Measurements from ENCODE around the gene CFAP46.
"Not testable (repeated sequence)": the region's sequence is repeated elsewhere in the genome, so short reads cannot be mapped to it uniquely, and the experiment has no call there.

CFAP46 gene

GRCh38 chr10:132898391-132899053 lies 43.8 kb downstream of the CFAP46 start:
- no peak for DNase-seq

DNA sequence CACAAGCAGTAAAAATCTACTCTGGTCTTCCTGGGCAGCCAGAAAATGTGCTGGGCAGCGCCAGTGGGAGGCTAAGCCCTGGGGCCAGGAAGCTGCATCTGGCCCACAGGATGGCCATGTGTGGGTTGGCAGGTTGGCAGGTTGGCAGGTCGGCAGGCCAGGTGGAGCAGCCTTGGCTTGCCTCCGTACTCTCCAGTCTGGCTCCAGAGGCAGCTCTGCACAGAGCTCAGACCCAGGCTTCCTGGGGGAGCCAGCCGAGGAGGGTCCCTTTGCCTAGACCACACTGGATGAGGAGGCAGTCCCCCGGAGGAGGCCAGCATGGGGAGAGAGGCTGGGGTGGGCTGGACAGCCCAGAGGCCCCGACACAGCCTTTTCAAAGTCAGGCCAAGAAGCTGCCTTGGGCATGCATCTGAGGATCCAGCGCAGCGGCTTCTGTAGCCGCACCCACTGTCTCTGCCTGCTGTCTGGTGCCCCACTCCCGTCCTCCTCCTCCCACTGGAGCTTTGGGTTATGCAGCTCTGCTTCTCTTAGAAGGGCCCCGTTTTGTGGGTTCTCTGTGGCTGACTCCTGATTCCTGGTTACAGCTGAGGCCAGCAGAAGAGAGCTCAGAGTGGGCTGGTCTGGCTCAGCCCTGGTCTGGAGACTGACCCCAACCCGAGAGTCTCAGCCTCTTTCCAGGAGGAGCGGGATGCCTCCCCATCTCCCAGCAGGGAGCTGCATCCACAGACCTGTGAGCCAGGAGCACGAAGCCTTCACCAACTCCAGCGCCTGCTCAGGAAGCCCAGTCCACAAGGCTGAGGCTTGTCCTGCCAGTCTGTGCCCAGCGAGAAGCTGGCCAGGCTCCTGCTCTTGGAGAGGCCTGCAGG lies 44.6 kb downstream of the CFAP46 start:
- DNase-seq: no peak

DNA sequence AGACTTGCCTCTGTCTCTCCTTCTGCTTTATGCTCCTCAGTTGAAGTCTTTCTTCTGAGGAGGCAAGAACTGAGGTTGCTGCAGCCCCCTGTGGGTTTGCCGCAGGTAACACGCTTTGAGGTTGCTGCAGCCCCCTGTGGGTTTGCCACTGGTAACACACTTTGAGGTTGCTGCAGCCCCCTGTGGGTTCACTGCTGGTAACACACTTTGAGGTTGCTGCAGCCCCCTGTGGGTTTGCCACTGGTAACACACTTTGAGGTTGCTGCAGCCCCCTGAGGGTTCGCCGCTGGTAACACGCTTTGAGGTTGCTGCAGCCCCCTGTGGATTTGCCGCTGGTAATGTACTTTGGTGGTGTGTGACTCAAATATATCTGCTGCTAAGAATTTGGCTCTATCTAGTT lies 48.6 kb downstream of the CFAP46 start:
- DNase-seq: not testable (repeated sequence)

DNA sequence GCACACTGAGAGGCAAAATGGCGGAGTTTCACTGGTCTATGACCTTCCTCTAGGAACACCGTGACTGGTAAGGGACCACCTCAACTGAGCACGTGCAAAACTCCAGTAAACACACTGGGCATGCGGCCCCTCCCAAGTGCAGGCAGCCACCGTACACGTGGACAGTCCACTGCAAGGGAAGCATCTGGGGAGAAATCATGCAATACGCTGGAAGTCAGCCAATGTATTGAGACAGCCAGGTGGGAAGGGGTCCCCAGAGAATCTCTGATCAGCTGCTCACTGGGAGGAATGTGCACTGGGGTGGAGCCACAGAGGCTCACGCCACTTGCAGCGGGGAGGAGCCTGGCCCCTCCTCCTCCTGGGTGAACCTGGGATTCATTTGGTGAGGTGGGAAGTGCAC lies 49.3 kb downstream of the CFAP46 start:
- no peak for DNase-seq

GRCh38 chr10:132892004-132892403 lies 50.4 kb downstream of the CFAP46 start:
- no peak for DNase-seq

DNA sequence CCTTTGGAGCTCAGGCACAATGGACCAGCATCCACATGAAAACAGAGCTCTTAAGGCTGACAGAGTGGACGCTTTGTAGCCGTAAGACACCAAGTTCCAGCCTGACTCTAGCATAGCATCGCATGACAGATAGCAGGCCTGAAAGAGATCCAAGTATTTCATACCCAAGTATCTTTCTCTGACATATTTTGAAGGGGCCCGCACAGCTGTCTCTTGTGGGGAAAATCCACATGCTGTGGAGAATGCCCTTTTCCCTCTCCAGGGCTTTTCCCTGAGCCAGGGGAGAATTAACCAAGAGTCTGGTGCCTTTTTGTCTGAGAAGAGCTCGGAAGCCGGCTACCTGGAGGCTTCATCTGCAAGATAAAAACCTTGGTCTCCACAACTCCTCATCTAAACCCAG lies 51.0 kb downstream of the CFAP46 start:
- DNase-seq: no peak

DNA sequence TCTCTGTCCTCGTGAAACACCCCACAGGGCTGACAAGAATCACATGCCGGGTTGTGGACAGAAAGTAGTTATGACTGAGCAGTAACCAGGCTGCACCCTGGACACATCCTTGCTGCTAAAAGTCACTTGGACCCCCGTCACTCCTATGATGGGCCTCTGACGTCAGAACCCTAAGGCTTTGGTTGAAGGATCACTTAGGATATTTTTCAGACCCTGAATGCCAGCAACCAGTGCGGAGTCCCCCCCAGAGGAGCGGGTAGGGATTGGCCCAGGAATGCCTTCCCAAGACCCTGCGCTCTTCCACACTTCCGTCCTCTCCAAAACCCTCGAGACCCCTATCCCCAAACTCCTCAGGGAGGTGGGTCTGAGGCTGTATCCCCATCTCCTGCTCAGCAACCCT lies 52.1 kb downstream of the CFAP46 start:
- no peak for DNase-seq

DNA sequence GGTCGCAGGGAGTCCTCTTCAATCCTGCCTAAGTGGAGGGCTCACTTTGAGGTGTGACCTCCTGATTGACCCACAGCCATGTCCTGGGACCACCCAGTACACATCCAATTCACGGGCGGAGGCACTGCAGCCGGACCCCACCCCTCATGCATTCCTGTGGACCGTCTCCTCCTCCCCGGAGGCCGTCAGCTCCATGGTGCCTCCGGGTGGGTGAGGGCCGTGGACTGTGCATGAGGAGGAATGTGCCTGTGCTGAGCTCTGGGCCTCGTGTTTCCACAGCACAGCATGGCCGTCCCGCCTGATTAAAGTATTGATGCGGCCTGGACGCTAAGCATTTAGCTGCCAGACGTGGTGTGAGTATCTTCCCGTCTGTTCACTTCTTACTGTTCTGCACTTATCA lies 52.8 kb downstream of the CFAP46 start:
- no peak for DNase-seq

DNA sequence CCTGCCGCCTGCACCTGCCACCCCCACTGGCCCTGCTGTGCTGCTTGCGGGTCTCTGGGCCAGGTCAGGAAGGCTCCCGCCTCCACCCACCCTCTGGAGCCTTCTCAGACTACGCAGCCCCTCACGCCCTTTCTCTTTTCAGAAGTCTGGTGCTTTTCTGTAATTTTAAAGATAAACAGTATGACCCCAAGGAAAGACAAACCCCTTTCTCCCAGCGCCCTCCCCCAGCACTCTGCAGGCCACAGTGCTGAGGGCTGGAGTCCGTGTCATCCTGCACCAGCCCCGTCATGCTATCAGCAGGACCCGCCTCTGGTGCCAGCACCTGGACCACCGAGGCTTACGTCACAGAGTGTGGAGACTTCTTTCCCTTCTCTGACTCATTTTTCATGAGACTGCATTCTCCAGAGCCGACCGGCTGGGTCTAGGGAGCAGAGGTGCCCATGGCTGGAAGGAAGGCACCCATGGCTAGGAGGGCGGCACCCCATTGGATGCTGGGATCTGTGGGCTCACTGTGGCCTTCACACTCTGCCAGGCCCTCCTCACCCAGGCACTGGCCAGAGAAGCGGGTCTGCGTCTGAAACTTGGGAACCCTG lies 53.4 kb downstream of the CFAP46 start:
- no peak for DNase-seq

GRCh38 chr10:132888446-132888845 lies 53.9 kb downstream of the CFAP46 start:
- not testable (repeated sequence) for DNase-seq

- DNase-seq: no peak
Measured at GRCh38 chr10:132886211-132887099, 55.9 kb downstream of the CFAP46 start.

GRCh38 chr10:132885451-132886210 lies 56.7 kb downstream of the CFAP46 start:
- DNase-seq: no peak

GRCh38 chr10:132884691-132885271 lies 57.6 kb downstream of the CFAP46 start:
- DNase-seq: no peak

DNA sequence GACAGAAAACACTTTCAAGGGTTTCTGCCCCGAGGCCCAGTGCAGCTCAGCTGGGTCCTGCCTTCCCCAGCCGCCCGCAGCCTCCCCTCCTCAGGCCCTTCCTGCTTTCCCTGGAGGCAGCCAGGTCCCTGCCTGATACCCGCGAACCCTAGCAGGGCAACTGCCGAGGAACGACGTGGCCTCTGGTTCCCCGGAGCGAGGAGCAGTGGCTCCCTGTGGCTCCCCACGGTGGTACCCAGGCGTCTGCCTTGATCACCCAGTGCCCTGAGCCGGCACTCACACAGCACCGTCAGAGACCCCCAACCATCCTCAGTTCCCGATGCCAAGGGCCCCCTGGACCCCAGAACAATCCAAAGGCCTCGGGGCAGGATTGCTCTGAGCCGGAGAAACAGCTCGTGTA lies 58.3 kb downstream of the CFAP46 start:
- no peak for DNase-seq

GRCh38 chr10:132883391-132883881 lies 58.9 kb downstream of the CFAP46 start:
- no peak for DNase-seq

DNA sequence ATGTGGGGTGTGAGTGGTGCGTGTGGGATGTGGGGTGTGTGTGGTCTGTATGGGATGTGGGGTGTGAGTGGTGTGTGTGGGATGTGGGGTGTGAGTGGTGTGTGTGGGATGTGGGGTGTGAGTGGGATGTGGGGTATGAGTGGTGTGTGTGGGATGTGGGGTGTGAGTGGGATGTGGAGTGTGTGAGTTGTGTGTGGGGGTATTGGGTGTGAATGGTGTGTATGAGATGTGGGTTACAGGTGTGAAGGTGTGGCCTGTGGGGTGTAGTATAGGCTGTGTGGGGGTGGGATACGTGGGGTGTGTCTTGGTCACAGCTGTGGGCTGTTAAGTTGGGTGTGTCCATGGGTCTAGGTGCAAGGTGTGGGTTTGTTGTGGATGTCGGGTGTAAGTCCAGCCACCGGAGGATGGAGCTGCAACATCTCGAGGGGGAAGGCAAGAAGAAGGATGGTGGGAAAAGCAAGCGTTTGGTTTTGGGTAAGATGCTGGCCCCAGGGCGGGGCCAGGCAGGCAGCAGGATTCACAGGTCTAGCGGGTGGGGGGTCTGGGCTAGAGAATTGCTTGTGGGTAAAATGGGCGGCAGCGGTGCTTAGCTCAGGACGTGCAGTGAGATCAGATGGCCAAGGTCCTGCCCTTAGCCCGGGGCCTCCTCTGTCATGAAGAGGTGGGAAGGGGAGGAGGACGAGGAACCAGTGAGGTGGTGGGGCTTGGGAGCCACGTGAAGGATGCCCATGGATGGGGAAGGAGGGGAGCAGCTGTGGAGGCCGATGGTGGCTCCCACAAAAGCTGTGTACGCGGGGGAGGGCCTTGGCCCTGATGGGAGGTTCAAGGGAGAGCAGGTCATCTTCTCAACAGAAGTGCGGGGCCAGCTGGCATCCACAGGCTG lies 60.1 kb downstream of the CFAP46 start:
- DNase-seq: no peak

- no peak for DNase-seq
Measured at GRCh38 chr10:132881186-132881920, 61.0 kb downstream of the CFAP46 start.

GRCh38 chr10:132880128-132880981 lies 62.0 kb downstream of the CFAP46 start:
- no peak for DNase-seq
